ENCODE results near the gene TMEM143. TPM values are rescaled to one million over a fixed set of nuclear protein-coding genes. Genes with fewer than 3 reads are reported as not detected.
A peak's percentile ranks its signal among the peaks of the same experiment; 100 is the strongest.

The TMEM143 gene
- total and polyA plus RNA-seq, 10 donors: 5.8 to 14.8 (median 9.1) TPM

DNA sequence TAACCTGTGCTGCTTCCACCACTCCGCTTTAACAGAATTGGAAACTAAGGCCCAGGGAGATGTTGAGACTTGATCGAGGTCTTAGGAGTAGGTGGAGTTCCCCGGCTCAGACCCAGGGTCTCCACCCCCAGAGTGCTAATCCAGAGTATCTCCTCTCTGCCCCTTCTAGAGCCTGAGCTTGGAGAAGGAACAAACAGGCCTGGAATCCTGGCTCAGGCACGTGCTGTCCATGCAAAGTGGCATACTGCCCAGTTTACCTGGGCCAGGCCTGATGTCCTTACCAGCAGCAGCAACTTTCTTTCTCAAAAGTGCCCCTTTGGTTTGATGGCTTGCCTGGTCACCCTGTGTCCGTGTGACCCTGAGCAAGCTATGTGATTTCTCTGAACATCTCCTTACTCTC, 4.1 kb upstream of the TMEM143 start:
- no peak for DNase-seq
- intact Hi-C loops (cut with DNase I; ENCODE audit: low total_unique reads): no loop called here
- no peak overlapping the region for H3K4me3 ChIP-seq
- H3K4me1 ChIP-seq: peaks cover 0 to 18% (median 16%) of the 10 kb centered on the region in 6 donors
- H3K9me3 ChIP-seq: no peaks in the 10 kb centered on the region
- no peaks in the 10 kb centered on the region for H3K27me3 ChIP-seq (replicated peaks in 1 of 7)
- H3K27ac ChIP-seq: no peak overlapping the region
- WGBS, 5 donors: 75 to 89% (median 85%) methylated on average over 1 to 5 of the region's 5 CpGs
- TF ChIP-seq, protein P1, sequence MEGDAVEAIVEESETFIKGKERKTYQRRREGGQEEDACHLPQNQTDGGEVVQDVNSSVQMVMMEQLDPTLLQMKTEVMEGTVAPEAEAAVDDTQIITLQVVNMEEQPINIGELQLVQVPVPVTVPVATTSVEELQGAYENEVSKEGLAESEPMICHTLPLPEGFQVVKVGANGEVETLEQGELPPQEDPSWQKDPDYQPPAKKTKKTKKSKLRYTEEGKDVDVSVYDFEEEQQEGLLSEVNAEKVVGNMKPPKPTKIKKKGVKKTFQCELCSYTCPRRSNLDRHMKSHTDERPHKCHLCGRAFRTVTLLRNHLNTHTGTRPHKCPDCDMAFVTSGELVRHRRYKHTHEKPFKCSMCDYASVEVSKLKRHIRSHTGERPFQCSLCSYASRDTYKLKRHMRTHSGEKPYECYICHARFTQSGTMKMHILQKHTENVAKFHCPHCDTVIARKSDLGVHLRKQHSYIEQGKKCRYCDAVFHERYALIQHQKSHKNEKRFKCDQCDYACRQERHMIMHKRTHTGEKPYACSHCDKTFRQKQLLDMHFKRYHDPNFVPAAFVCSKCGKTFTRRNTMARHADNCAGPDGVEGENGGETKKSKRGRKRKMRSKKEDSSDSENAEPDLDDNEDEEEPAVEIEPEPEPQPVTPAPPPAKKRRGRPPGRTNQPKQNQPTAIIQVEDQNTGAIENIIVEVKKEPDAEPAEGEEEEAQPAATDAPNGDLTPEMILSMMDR (IDR thresholded peaks at IDR 0.05 in 8 of 11, conservative IDR thresholded peaks at IDR 0.05 in 3 of 11): no peak
- TF ChIP-seq POLR2A (IDR thresholded peaks at IDR 0.05) (no peak), POLR2AphosphoS5 (IDR thresholded peaks at IDR 0.05) (no peak)
- H3K36me3 ChIP-seq: no peaks in the 10 kb centered on the region

- no peaks in the 10 kb centered on the region for H3K9me3 ChIP-seq
- H3K36me3 ChIP-seq: peaks cover 0 to 5% (median 0%) of the 10 kb centered on the region in 6 donors
- peaks cover 0 to 23% (median 18%) of the 10 kb centered on the region in 6 donors for H3K4me1 ChIP-seq
- 91 to 97% (median 95%) methylated on average over 6 to 11 of the region's 11 CpGs for WGBS, 5 donors
- H3K27me3 ChIP-seq (replicated peaks in 1 of 7): no peaks in the 10 kb centered on the region
- intact Hi-C loops (cut with DNase I; ENCODE audit: low total_unique reads): no loop called here
- DNase-seq: peak; percentile 83
- no peak overlapping the region for H3K4me3 ChIP-seq
- TF ChIP-seq POLR2A (IDR thresholded peaks at IDR 0.05): no peak
- no peak for TF ChIP-seq POLR2AphosphoS5 (IDR thresholded peaks at IDR 0.05)
- TF ChIP-seq, protein P1 (IDR thresholded peaks at IDR 0.05 in 8 of 11, conservative IDR thresholded peaks at IDR 0.05 in 3 of 11): no peak
- no peak overlapping the region for H3K27ac ChIP-seq
These were observed 1.9 kb upstream of the TMEM143 start for GRCh38 chr19:48365602-48366001.

DNA sequence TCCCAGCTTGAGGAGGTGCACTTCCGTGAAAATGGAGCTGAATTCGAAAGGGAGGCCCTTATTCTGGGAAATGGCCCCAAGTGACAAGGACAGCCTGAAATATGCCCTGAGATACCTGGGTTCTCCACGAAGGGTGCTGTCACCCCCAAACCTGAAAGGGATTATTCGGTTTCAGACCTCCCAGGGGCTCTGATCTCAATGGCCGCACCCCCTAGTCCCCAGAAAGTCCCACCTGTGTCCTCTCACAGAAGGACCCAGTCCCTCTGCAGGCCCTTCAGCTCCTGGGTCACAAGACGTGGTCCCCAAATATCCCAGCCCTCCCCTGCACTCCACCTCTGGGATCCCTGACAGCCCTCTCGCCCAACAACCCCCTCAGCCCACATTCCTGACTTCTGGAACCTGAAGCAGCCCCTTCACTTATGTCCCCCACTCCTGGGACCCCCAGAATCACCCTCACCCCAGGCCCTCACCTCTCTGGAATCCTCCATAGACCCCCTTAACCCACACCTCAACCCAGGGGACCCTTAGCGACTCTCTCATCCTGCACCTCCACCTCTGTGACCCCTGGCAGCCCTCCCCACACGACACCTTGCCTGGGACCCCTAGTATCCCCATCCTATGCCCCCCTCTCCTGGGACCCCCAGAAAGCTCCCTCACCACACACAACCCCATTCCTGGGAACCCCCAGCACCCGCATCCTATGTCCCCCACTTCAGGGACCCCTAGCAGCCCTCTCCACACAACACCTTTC, 1.0 kb upstream of the TMEM143 start:
- DNase-seq: peak; percentile 82
- intact Hi-C loops (cut with DNase I; ENCODE audit: low total_unique reads): no loop called here
- peaks cover 0 to 23% (median 18%) of the 10 kb centered on the region in 6 donors for H3K4me1 ChIP-seq
- no peaks in the 10 kb centered on the region for H3K27me3 ChIP-seq (replicated peaks in 1 of 7)
- peak overlapping the region; percentile 89 to 98 (median 96) for H3K27ac ChIP-seq
- no peaks in the 10 kb centered on the region for H3K9me3 ChIP-seq
- peaks cover 0 to 9% (median 0%) of the 10 kb centered on the region in 6 donors for H3K36me3 ChIP-seq
- peak overlapping the region; percentile 5 to 72 (median 55) for H3K4me3 ChIP-seq
- TF ChIP-seq, protein P1 (IDR thresholded peaks at IDR 0.05 in 8 of 11, conservative IDR thresholded peaks at IDR 0.05 in 3 of 11): no peak
- TF ChIP-seq POLR2AphosphoS5 (IDR thresholded peaks at IDR 0.05): no peak
- no peak for TF ChIP-seq POLR2A (IDR thresholded peaks at IDR 0.05)
- WGBS, 5 donors: 61 to 97% (median 66%) methylated on average over 6 to 10 of the region's 10 CpGs

GRCh38 chr19:48363500-48363809, 285 bp downstream of the TMEM143 start:
- TF ChIP-seq, protein P1 (IDR thresholded peaks at IDR 0.05 in 8 of 11, conservative IDR thresholded peaks at IDR 0.05 in 3 of 11): no peak
- TF ChIP-seq POLR2AphosphoS5 (IDR thresholded peaks at IDR 0.05): no peak
- no peak for TF ChIP-seq POLR2A (IDR thresholded peaks at IDR 0.05)
- peaks cover 0 to 17% (median 0%) of the 10 kb centered on the region in 6 donors for H3K36me3 ChIP-seq
- H3K27me3 ChIP-seq (replicated peaks in 1 of 7): no peaks in the 10 kb centered on the region
- no peak for DNase-seq
- peak overlapping the region; percentile 89 to 98 (median 96) for H3K27ac ChIP-seq
- H3K9me3 ChIP-seq: no peaks in the 10 kb centered on the region
- WGBS, 5 donors: 1 to 7% (median 5%) methylated on average over 10 of the region's 10 CpGs
- peaks cover 0 to 23% (median 18%) of the 10 kb centered on the region in 6 donors for H3K4me1 ChIP-seq
- H3K4me3 ChIP-seq: peak overlapping the region; percentile 49 to 72 (median 58)
- intact Hi-C loops (cut with DNase I; ENCODE audit: low total_unique reads): no loop called here
